Stimulated activated CD4-positive, alpha-beta T cell treated with anti-CD3 and anti-CD28 coated beads, TNF-alpha, amount 100 ng/mL, for 24 hours (primary cell): ENCODE data around the gene MAN2B1.
"Not testable (repeated sequence)": the region's sequence is repeated elsewhere in the genome, so short reads cannot be mapped to it uniquely, and the experiment has no call there.

Experiments used
- DNase-seq, 3 experiments: peaks; one replicate each; pipeline ENCODE4 v3.0.0-alpha.2; 2020; ENCODE audit warnings: low read depth in 3 of 3

The MAN2B1 gene

DNA sequence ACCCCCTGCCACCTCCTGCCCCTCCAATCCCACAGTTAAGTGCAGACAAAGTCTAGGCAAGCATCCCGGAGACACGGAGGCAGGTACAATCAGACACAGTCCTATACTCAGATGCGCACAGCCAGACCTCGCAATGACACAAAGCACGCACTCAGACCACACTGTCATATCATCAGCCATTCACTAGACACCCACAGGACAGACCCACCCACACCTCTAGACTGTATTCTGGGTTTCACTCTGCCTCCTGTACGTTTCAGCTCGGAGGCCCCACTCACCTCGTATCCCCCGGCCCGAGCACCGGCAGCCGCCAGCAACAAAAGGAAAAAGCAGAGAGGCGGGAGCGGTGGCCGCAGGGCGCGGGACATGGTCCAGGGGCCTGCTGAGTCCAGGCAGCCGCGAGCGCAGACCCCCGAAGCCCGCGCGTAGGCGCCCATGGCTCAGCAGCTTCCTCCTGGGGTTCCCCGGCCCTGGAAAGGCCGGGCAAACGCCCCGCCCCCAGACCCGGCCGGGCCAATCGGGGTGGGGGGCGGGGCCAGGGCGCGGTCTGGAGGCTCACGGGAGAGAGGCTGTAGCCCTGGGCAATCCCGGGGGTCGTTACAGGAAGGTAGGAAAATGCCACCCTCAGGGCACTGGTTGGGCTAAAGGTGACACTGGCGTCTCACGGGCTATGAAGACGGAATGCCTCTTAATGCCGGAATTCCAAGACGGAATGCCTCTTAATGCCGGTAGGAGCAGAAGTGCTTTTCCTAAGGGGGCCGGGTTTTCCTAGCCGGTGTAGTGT lies at the start of gene MAN2B1, which contains the start of gene WDR83:
MAN2B1 (minus strand) TSS at position 478 of the 784 bp plus-strand sequence; CDS start at position 437, 41 bp downstream.
WDR83 (plus strand) TSS at position 543 of the 784 bp plus-strand sequence. CDS start 2,984 bp downstream, outside the sequence.
- peak; percentile 66 to 82 (median 67) for DNase-seq

DNA sequence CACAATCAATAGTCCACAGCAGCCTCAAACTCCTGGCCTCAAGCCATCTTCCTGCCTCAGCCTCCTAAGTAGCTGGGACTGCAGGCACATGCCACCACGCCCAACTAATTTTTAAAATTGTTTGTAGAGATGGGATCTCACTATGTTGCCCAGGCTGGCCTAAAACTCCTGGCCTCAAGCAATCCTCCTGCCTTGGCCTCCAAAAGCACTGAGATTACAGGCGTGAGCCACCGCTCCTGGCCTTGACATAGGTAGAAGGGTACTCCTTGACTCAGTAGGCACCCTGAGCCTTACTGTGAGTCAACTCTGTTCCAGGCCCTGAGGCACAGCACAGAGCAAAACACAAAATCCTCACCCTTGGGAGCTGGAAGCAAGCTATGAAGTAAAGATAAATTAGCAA lies 49.4 kb upstream of the MAN2B1 start:
- no peak for DNase-seq

GRCh38 chr19:12715102-12715501 lies 48.6 kb upstream of the MAN2B1 start:
- no peak for DNase-seq

GRCh38 chr19:12713304-12713703 lies 46.8 kb upstream of the MAN2B1 start:
- not testable (repeated sequence) for DNase-seq

- not testable (repeated sequence) for DNase-seq
These were observed 45.5 kb upstream of the MAN2B1 start for GRCh38 chr19:12712077-12712476.

DNA sequence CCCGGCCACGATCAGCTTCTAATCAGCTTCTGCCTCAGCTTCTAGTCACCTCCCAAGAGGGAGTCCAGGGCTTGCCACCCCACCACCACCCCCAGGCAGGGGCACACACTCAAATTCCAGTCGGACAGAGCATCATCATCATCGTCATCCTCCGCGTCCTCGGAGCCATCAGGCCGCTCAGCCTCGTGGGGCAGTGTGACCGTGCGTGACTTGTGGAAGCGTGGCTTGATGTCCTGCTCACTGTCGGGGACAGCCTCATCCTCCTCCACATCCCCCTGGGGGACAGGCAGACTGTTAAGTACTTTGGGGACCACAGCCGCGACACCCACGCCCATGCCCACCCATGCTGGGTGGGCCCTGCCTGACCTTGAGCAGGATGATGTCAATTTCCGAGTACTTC lies 44.6 kb upstream of the MAN2B1 start:
- DNase-seq, result no peak

DNA sequence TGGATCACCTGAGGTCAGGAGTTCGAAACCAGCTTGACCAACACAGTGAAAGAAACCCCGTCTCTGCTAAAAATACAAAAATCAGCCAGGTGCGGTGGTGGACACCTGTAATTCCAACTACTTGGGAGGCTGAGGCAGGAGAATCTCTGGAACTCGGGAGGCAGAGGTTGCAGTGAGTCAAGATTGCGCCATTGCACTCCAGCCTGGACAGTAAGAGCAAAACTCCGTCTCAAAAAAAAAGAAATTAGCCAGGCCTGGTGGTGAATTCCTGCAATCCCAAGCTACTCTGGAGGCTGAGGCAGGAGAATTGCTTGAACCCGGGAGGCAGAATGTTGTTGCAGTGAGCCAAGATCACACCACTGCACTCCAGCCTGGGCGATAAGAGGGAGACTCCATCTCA lies 42.1 kb upstream of the MAN2B1 start:
- no peak for DNase-seq

DNA sequence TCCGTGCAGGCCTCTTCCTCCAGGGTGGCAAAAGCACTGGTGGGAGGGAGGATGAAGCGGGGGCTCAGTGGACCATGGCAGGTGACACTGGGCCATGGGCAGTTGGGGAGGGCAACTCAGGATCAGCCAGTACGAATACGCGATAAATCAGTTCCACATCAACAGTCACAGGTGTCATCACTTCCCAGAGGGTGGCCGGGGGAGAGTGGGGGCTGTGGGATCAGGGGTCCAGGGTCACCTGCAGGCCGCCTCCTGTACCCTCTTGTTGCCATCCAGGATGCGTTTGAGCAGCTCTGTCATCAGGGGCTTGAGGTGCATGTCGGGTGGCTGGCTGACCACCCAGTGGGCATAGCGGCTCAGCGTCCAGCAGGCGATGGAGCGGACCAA lies 39.8 kb upstream of the MAN2B1 start:
- DNase-seq, result no peak

GRCh38 chr19:12705654-12706331 lies 39.3 kb upstream of the MAN2B1 start:
- no peak for DNase-seq

GRCh38 chr19:12705169-12705568 lies 38.6 kb upstream of the MAN2B1 start:
- DNase-seq, result no peak

DNA sequence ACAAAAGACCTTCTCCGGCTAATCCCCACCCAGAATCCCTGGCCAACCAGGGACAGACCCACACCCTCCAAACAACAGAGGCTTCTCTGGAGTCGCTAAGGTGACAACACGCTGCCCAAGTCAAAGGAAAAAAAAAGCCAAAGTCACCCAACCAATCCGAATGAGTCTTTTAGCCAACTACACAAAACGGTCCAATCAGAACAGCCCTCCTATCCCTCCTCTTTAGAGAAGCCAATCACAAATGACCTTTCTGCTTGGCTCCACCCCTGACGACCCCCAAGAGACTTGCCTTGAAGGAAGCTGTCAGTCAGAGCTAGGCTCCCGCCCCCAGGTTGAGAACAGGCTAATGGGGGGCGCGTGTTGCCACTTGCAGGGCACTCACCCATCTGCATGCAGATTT lies 36.5 kb upstream of the MAN2B1 start:
- no peak for DNase-seq

GRCh38 chr19:12701596-12702282 lies 35.2 kb upstream of the MAN2B1 start:
- no peak for DNase-seq

DNA sequence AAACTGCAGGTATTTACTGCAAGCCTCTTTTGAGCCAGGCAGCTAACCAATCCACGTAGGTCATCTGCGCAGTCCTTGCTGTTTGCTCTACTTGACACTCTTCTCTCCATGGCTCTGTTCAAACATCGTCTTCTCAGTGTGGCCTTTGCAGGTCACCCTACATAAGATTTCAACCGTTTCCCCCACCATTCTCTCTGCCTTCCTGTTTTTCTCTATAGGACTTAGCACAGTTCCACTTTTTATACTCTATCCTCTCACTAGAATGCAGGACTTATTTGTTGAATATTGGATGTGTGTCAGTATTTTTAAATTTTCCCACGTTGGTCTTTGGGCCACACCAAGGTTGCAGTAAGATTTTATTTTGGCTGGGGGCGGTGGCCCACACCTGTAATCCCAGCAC lies 31.6 kb upstream of the MAN2B1 start:
- DNase-seq, result no peak

DNA sequence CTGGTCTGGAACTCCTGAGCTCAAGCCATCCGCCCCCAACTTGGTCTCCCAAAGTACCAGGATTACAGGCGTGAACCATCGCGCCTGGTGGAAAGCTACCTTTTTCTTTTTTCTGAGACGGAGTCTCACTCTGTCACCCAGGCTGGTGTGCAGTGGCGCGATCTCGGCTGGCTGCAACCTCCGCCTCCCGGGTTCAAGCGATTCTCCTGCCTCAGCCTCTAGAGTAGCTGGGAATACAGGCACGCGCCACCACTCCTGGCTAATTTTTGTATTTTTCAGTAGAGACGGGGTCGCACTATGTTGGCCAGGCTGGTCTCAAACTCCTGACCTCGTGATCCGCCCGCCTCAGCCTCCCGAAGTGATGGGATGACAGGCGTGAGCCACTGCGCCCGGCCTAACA lies 30.9 kb upstream of the MAN2B1 start:
- not testable (repeated sequence) for DNase-seq

- peak; percentile 95 to 97 (median 97) for DNase-seq
These were observed 30.1 kb upstream of the MAN2B1 start, which contains the start of gene FBXW9 for GRCh38 chr19:12696366-12697335. Gene FBXW9, minus strand, starts transcription at chr19:12696631. Its CDS starts 50 bp downstream, at chr19:12696581.

GRCh38 chr19:12695997-12696365 lies 29.4 kb upstream of the MAN2B1 start:
- DNase-seq, result no peak

GRCh38 chr19:12695514-12695913 lies 29.0 kb upstream of the MAN2B1 start:
- no peak for DNase-seq

GRCh38 chr19:12695096-12695495 lies 28.6 kb upstream of the MAN2B1 start:
- no peak for DNase-seq

DNA sequence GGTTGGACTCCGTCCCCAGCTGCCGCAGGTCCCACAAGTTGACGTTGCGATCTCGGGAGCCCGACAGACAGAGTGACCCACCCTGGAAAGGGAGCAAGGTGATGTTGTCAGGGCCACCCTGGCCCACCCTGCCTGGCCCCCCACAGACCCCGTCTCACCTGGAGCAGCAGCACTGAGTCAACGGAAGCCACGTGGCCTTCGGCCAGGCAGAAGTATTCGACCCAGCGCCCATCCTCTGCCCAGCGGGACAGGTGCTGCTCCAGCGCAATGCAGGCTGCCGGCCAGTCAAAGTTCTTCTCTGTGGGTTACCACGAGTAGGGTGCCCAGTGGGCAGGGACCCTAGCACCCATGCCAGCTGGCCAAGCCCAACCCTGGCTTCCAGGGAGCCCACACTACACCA lies 28.1 kb upstream of the MAN2B1 start:
- no peak for DNase-seq

- DNase-seq, result no peak
These were observed 26.4 kb upstream of the MAN2B1 start for GRCh38 chr19:12692960-12693359.

GRCh38 chr19:12689581-12690216 lies 23.2 kb upstream of the MAN2B1 start:
- DNase-seq, result no peak
